IMR-90 (cell line): ENCODE data around the gene NTF3.

Experiments used
- BHLHE40 ChIP-seq: fragments of 150-350 bp; IDR thresholded peaks from 2 replicates; pipeline ENCODE4 v1.6.1; 2016; ENCODE audit warnings: mild to moderate bottlenecking, low read depth, low read length
- CEBPB ChIP-seq: IDR thresholded peaks from 2 replicates; pipeline ENCODE4 v1.6.1; 2012; ENCODE audit warnings: low read depth, low read length, improper control_type of control experiment
- CHD1 ChIP-seq: IDR thresholded peaks from 2 replicates; pipeline ENCODE4 v1.6.1; 2012; ENCODE audit warnings: low read depth, low read length, improper control_type of control experiment
- CTCF ChIP-seq: conservative IDR thresholded peaks from 2 replicates; pipeline ENCODE4 v1.5.1; 2012; ENCODE audit warnings: mild to moderate bottlenecking, low read depth, low read length, improper control_type of control experiment
- MAZ ChIP-seq: IDR thresholded peaks from 2 replicates; pipeline ENCODE4 v1.6.1; 2012; ENCODE audit warnings: low read depth, mild to moderate bottlenecking, low read length, improper control_type of control experiment, moderate library complexity, borderline replicate concordance
- MXI1 ChIP-seq: IDR thresholded peaks from 2 replicates; pipeline ENCODE4 v1.6.1; 2012; ENCODE audit warnings: low read depth, mild to moderate bottlenecking, low read length, moderate library complexity, borderline replicate concordance
- POLR2A ChIP-seq: IDR thresholded peaks from 2 replicates; pipeline ENCODE4 v1.6.1; 2012; ENCODE audit warnings: mild to moderate bottlenecking, low read depth, low read length
- USF2 ChIP-seq: fragments of 150-350 bp; IDR thresholded peaks from 2 replicates; pipeline ENCODE4 v1.6.1; 2017; ENCODE audit warnings: mild to moderate bottlenecking, antibody characterized with exemption, low read length, low read depth
- TF ChIP-seq, protein P1 (sequence below): fragments of 150-350 bp; IDR thresholded peaks from 2 replicates; pipeline ENCODE4 v1.6.1; 2016; ENCODE audit warnings: low read depth, mild to moderate bottlenecking, low read length, moderate library complexity, borderline replicate concordance

- TF ChIP-seq POLR2A (no peak), MXI1 (no peak), CHD1 (no peak), USF2 (no peak), CTCF (no peak), BHLHE40 (no peak), CEBPB (no peak), MAZ (no peak)
- TF ChIP-seq, protein P1, sequence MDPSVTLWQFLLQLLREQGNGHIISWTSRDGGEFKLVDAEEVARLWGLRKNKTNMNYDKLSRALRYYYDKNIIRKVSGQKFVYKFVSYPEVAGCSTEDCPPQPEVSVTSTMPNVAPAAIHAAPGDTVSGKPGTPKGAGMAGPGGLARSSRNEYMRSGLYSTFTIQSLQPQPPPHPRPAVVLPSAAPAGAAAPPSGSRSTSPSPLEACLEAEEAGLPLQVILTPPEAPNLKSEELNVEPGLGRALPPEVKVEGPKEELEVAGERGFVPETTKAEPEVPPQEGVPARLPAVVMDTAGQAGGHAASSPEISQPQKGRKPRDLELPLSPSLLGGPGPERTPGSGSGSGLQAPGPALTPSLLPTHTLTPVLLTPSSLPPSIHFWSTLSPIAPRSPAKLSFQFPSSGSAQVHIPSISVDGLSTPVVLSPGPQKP: no peak
Measured at GRCh38 chr12:5487076-5487475, 55.2 kb downstream of the NTF3 start.
